Kidney (tissue), 14 donors: ENCODE data around the gene CMPK1. TPM values are rescaled to one million over a fixed set of nuclear protein-coding genes. Genes with fewer than 3 reads are reported as not detected.

Experiments used
- DNase-seq, 5 donors: peaks; one replicate each; pipeline ENCODE4 v3.0.0-alpha.2; 2013 to 2020
- FAIRE-seq: peaks from 2 replicates; lab custom pipeline; 2012; peaks lifted over from hg19 to GRCh38; lab: Jason Lieb, UNC
- H3K27ac ChIP-seq, 2 donors: one replicate each; pipeline ENCODE4 v1.7.0; 2013; ENCODE audit warnings: low read depth in 2 of 2, low read length in 2 of 2, inconsistent platforms in 1 of 2
- H3K27me3 ChIP-seq: one replicate; pipeline ENCODE4 v1.7.1; 2013; ENCODE audit warnings: low read length, inconsistent platforms; ENCODE audit not compliant: control insufficient read depth, insufficient read depth
- H3K36me3 ChIP-seq, 3 donors: one replicate each; pipeline versions ENCODE4 v1.7.0 to v1.7.1; 2013; ENCODE audit warnings: low read length in 3 of 3, control low read depth in 1 of 3, inconsistent platforms in 1 of 3; ENCODE audit not compliant: insufficient read depth in 3 of 3, control insufficient read depth in 2 of 3
- H3K4me1 ChIP-seq, 3 donors: one replicate each; pipeline versions ENCODE4 v1.7.0 to v1.7.1; 2013; ENCODE audit warnings: low read length in 3 of 3, inconsistent platforms in 1 of 3, low read depth in 1 of 3; ENCODE audit not compliant: control insufficient read depth in 2 of 3, insufficient read depth in 2 of 3
- H3K4me3 ChIP-seq, 3 donors: one replicate each; pipeline versions ENCODE4 v1.7.0 to v1.8.1; 2013; ENCODE audit warnings: low read length in 3 of 3, control low read depth in 1 of 3, inconsistent platforms in 1 of 3
- H3K9ac ChIP-seq, 3 donors: one replicate each; pipeline versions ENCODE4 v1.7.0 to v1.7.1; 2013; ENCODE audit warnings: low read length in 3 of 3, control low read depth in 1 of 3, inconsistent platforms in 1 of 3
- H3K9me3 ChIP-seq, 3 donors: one replicate each; pipeline versions ENCODE4 v1.7.0 to v1.7.1; 2013; ENCODE audit warnings: low read length in 3 of 3, control low read depth in 1 of 3, inconsistent platforms in 1 of 3; ENCODE audit not compliant: control insufficient read depth in 2 of 3, insufficient read depth in 1 of 3
- CTCF ChIP-seq: IDR thresholded peaks from 3 replicates; pipeline ENCODE4 v1.5.1; 2012; ENCODE audit warnings: mild to moderate bottlenecking, moderate library complexity, borderline replicate concordance; ENCODE audit not compliant: insufficient read depth; ENCODE audit errors: extremely low read depth
- intact Hi-C: fragments of 100-400 bp; cut with DNase I; formaldehyde crosslinking; loops from one replicate; pipeline ENCODE4 v1.11.1; 2022
- polyA plus RNA-seq: library from polyadenylated mRNA; stranded (reverse); fragments of 350-450 nt; fragmentation: Illumina TruSeq; extraction: RNeasy Lipid Tissue Mini Kit (QIAGEN cat#74804); gene quantifications from one replicate; pipeline ENCODE4 v1.2.3, GENCODE V29; 2014; ENCODE audit warnings: low read depth, low replicate concordance; ENCODE audit not compliant: insufficient read depth
- total RNA-seq: library from RNA; stranded (reverse); fragmentation: NEBNext Ultra II Directional; extraction: Animal tissue kit (Norgen Biotek cat#: 25700); gene quantifications from one replicate; pipeline ENCODE4 v1.2.1, GENCODE V29; 2021
- donor health status: control.
- donor health status: control.
- donor health status: control.
- donor health status: control.
- donor health status: control.
- donor health status: DM: yes; HTN: yes; CAD: no.
- donor health status: Normal renal cell carcinoma (clear cell type).

CMPK1 gene
- total and polyA plus RNA-seq, 2 donors from 2014 or later: 55.8 to 92.1 TPM

- Histone ChIP-seq H3K9ac (no peak overlapping the region), H3K36me3 (no peaks in the 10 kb centered on the region), H3K27ac (no peak overlapping the region), H3K4me3 (no peak overlapping the region), H3K4me1 (peaks cover 0 to 13% (median 5%) of the 10 kb centered on the region in 3 donors), H3K9me3 (no peaks in the 10 kb centered on the region), H3K27me3 (no peaks in the 10 kb centered on the region)
- DNase-seq (no peak), FAIRE-seq (no peak)
- no peak for TF ChIP-seq CTCF
- intact Hi-C loops: no loop called here
These were observed 3.4 kb upstream of the CMPK1 start for GRCh38 chr1:47330212-47330611.

GRCh38 chr1:47331875-47332274 lies 1.7 kb upstream of the CMPK1 start:
- TF ChIP-seq CTCF: no peak
- no peak for DNase-seq
- Histone ChIP-seq H3K27me3 (no peaks in the 10 kb centered on the region), H3K9ac (no peak overlapping the region), H3K36me3 (no peaks in the 10 kb centered on the region), H3K4me1 (peaks cover 0 to 14% (median 5%) of the 10 kb centered on the region in 3 donors), H3K4me3 (no peak overlapping the region), H3K9me3 (no peaks in the 10 kb centered on the region), H3K27ac (no peak overlapping the region)
- no peak for FAIRE-seq
- intact Hi-C loops: no loop called here

GRCh38 chr1:47332779-47333577 lies 612 bp upstream of the CMPK1 start:
- peak overlapping the region; percentile 86 to 98 for H3K27ac ChIP-seq
- no peak for TF ChIP-seq CTCF
- FAIRE-seq (no peak), DNase-seq (peak in 1 of 5 donors; percentile 4)
- no peaks in the 10 kb centered on the region for H3K36me3 ChIP-seq
- peak overlapping the region; percentile 90 to 97 (median 91) for H3K4me3 ChIP-seq
- H3K4me1 ChIP-seq: peaks cover 0 to 14% (median 5%) of the 10 kb centered on the region in 3 donors
- H3K9me3 ChIP-seq: no peaks in the 10 kb centered on the region
- intact Hi-C loops: no loop called here
- H3K27me3 ChIP-seq: no peaks in the 10 kb centered on the region
- H3K9ac ChIP-seq: peak overlapping the region; percentile 68 to 98 (median 91)
